Neural progenitor cell (in vitro differentiated cells): ENCODE data around the gene EOMES. TPM values are rescaled to one million over a fixed set of nuclear protein-coding genes. Genes with fewer than 3 reads are reported as not detected.

ENCODE experiments used
- DNase-seq: peaks from one replicate; pipeline ENCODE4 v3.0.0-alpha.2; 2016; ENCODE audit warnings: low spot score
- H2AFZ ChIP-seq: fragments of 200-600 bp; sonication (generic); replicated peaks from 2 replicates; pipeline ENCODE4 v1.6.1; 2016; ENCODE audit warnings: antibody characterized with exemption
- H3F3A ChIP-seq: fragments of 200-600 bp; sonication (generic); 2 replicates; pipeline ENCODE4 v1.6.1; 2016; ENCODE audit warnings: antibody characterized with exemption, low read depth
- H3K27ac ChIP-seq: fragments of 200-600 bp; sonication (generic); 2 replicates; pipeline ENCODE4 v1.5.1; 2016; ENCODE audit warnings: mild to moderate bottlenecking
- H3K27me3 ChIP-seq: fragments of 200-600 bp; sonication (generic); 2 replicates; pipeline ENCODE4 v1.6.1; 2016; ENCODE audit warnings: mild to moderate bottlenecking, moderate library complexity
- H3K36me3 ChIP-seq: fragments of 200-600 bp; sonication (generic); 2 replicates; pipeline ENCODE4 v1.5.1; 2016
- H3K4me1 ChIP-seq: fragments of 200-600 bp; sonication (generic); 2 replicates; pipeline ENCODE4 v1.6.1; 2016; ENCODE audit warnings: mixed run types
- H3K4me2 ChIP-seq: fragments of 200-600 bp; sonication (generic); 2 replicates; pipeline ENCODE4 v1.6.1; 2016
- H3K4me3 ChIP-seq: fragments of 200-600 bp; sonication (generic); 2 replicates; pipeline ENCODE4 v1.5.1; 2016
- H3K79me2 ChIP-seq: fragments of 200-600 bp; sonication (generic); 2 replicates; pipeline ENCODE4 v1.6.1; 2016; ENCODE audit warnings: low read depth
- H3K9ac ChIP-seq: fragments of 200-600 bp; sonication (generic); 2 replicates; pipeline ENCODE4 v1.6.1; 2016
- H3K9me3 ChIP-seq: fragments of 200-600 bp; sonication (generic); 2 replicates; pipeline ENCODE4 v1.5.1; 2016; ENCODE audit warnings: low read depth
- H4K20me1 ChIP-seq: fragments of 200-600 bp; sonication (generic); 2 replicates; pipeline ENCODE4 v1.6.1; 2016; ENCODE audit warnings: low read depth
- H3K27ac Mint-ChIP-seq: 3 replicates; pipeline ENCODE4 v1.8.0; 2021; ENCODE audit warnings: mixed read lengths
- H3K27me3 Mint-ChIP-seq: 2 replicates; pipeline ENCODE4 v1.8.0; 2022; ENCODE audit warnings: low read depth, mild to moderate bottlenecking, inconsistent platforms, moderate library complexity, mixed read lengths; ENCODE audit not compliant: insufficient read depth
- H3K36me3 Mint-ChIP-seq: 3 replicates; pipeline ENCODE4 v1.8.0; 2021; ENCODE audit warnings: mixed read lengths
- H3K4me1 Mint-ChIP-seq: 3 replicates; pipeline ENCODE4 v1.8.0; 2021; ENCODE audit warnings: mixed read lengths
- H3K4me3 Mint-ChIP-seq: 3 replicates; pipeline ENCODE4 v1.8.0; 2021; ENCODE audit warnings: mild to moderate bottlenecking, moderate library complexity, mixed read lengths
- H3K9me3 Mint-ChIP-seq: 3 replicates; pipeline ENCODE4 v1.8.0; 2020; ENCODE audit warnings: mixed read lengths
- CTCF ChIP-seq: fragments of 200-600 bp; sonication (generic); IDR thresholded peaks from 2 replicates; pipeline ENCODE4 v1.5.1; 2017; ENCODE audit warnings: antibody characterized with exemption, mild to moderate bottlenecking
- EZH2 ChIP-seq: fragments of 200-600 bp; sonication (generic); IDR thresholded peaks from 2 replicates; pipeline ENCODE4 v1.6.1; 2017; ENCODE audit warnings: antibody characterized with exemption, mild to moderate bottlenecking, moderate library complexity
- EZH2phosphoT487 ChIP-seq: fragments of 200-600 bp; sonication (generic); IDR thresholded peaks from 2 replicates; pipeline ENCODE4 v1.6.1; 2017; ENCODE audit warnings: antibody characterized with exemption
- total RNA-seq: library from RNA; depleted of rRNA; stranded (reverse); fragments of >200 nt; gene quantifications from 2 replicates; pipeline ENCODE4 v1.2.3, GENCODE V29; 2015; ENCODE audit warnings: low replicate concordance

EOMES gene
- total RNA-seq, 1 donor from 2014 or later = not detected

GRCh38 chr3:27723456-27723814 lies 1.3 kb upstream of the EOMES start:
- H3K79me2 ChIP-seq = no peaks in the 10 kb centered on the region
- peak overlapping the region; percentile 2 for H3K4me2 ChIP-seq
- TF ChIP-seq EZH2 (no peak), EZH2phosphoT487 (no peak), CTCF (no peak)
- no peaks in the 10 kb centered on the region for H3K36me3 ChIP-seq
- H3K9me3 ChIP-seq = no peaks in the 10 kb centered on the region
- H2AFZ ChIP-seq = no peak overlapping the region
- peaks cover 44% of the 10 kb centered on the region for H3K4me1 Mint-ChIP-seq
- H3F3A ChIP-seq = peaks cover 37% of the 10 kb centered on the region
- peaks cover 96% of the 10 kb centered on the region for H4K20me1 ChIP-seq
- peak overlapping the region; percentile 54 for H3K4me3 Mint-ChIP-seq
- peaks cover 88% of the 10 kb centered on the region for H3K27me3 Mint-ChIP-seq
- H3K9ac ChIP-seq = no peak overlapping the region
- peaks cover 100% of the 10 kb centered on the region for H3K27me3 ChIP-seq
- H3K9me3 Mint-ChIP-seq = peaks cover 9% of the 10 kb centered on the region
- H3K4me1 ChIP-seq = peaks cover 34% of the 10 kb centered on the region
- DNase-seq = no peak
- no peak overlapping the region for H3K27ac ChIP-seq
- no peaks in the 10 kb centered on the region for H3K36me3 Mint-ChIP-seq
- no peak overlapping the region for H3K27ac Mint-ChIP-seq
- no peak overlapping the region for H3K4me3 ChIP-seq

DNA sequence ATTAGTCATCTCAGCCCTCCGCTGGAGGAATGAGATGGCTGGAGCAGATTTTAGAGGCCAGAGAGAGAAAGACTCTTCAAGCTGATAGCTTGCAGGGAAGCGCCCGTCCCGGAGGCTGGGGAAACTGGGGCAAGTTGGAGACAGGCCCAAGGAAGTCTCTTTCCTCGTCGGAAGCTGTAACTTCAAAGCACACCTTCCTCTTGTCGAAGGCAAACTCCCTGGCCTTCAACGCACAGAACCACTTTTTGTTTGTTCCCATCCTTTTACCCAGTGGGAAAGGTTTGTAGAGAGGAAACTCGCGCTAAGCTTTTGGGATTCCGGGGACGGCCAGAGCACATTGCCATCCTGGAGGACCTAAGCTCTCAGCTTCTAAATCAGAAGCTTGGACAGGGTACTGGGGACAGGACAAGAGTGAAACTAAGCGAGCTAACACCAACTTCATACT lies 900 bp upstream of the EOMES start:
- H3K4me3 Mint-ChIP-seq = peak overlapping the region; percentile 85
- H3K36me3 Mint-ChIP-seq = no peaks in the 10 kb centered on the region
- peaks cover 40% of the 10 kb centered on the region for H3K4me1 Mint-ChIP-seq
- Histone ChIP-seq H3K9me3 (no peaks in the 10 kb centered on the region), H2AFZ (no peak overlapping the region), H3F3A (peaks cover 33% of the 10 kb centered on the region), H3K9ac (no peak overlapping the region), H4K20me1 (peaks cover 96% of the 10 kb centered on the region), H3K36me3 (no peaks in the 10 kb centered on the region), H3K27me3 (peaks cover 100% of the 10 kb centered on the region), H3K79me2 (no peaks in the 10 kb centered on the region), H3K4me3 (peak overlapping the region; percentile 66), H3K4me2 (peak overlapping the region; percentile 92), H3K4me1 (peaks cover 30% of the 10 kb centered on the region), H3K27ac (no peak overlapping the region)
- peaks cover 11% of the 10 kb centered on the region for H3K9me3 Mint-ChIP-seq
- TF ChIP-seq CTCF = no peak
- TF ChIP-seq EZH2phosphoT487 = peak; percentile 16
- TF ChIP-seq EZH2 = no peak
- no peak overlapping the region for H3K27ac Mint-ChIP-seq
- DNase-seq = peak; percentile 59
- peaks cover 88% of the 10 kb centered on the region for H3K27me3 Mint-ChIP-seq

DNA sequence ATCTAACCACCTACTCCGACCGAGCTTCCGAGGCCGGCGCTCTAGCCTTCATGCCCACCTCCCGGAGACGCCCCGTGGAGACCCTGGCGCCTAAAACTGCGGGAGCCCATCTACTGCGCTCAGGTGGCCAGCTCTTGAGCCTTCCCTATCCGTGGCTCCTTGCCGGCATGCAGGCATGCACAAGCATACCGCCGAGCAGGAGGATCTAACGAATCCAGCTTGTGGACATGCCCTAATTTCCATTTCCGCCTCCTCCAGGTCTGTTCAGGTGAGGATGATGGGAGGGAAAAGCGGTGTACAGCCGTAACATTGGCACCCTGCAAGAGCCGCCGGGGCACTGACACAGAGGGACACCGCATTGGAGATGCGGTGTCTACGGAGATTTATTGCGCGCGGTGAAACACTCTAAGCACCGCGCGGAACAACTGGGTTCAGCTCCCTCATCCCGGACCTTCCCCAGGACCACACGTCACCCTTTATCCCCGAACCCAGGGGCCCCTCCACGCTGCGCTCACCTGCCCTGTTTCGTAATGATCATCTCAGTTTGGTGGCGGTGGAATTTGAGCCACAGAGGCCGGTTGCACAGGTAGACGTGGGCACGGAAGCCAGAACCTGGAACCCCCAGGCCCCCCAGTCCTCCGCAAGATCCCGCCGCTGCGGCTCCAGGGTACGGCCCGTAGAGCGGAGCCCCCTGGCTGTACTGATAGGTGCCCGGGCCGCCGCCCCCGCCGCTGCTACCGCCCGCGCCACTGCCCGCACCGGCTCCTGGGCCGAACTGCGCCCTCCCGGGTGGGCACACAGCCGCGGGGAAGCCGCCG lies 1.0 kb downstream of the EOMES start:
- Histone ChIP-seq H3F3A (peaks cover 27% of the 10 kb centered on the region), H2AFZ (peak overlapping the region; percentile 74), H3K4me2 (peak overlapping the region; percentile 92), H3K27ac (no peak overlapping the region), H3K4me1 (peaks cover 25% of the 10 kb centered on the region), H4K20me1 (peaks cover 97% of the 10 kb centered on the region), H3K79me2 (no peaks in the 10 kb centered on the region), H3K9me3 (no peaks in the 10 kb centered on the region), H3K4me3 (peak overlapping the region; percentile 66), H3K36me3 (no peaks in the 10 kb centered on the region), H3K9ac (no peak overlapping the region), H3K27me3 (peaks cover 100% of the 10 kb centered on the region)
- H3K27ac Mint-ChIP-seq = no peak overlapping the region
- H3K4me3 Mint-ChIP-seq = peak overlapping the region; percentile 76
- H3K9me3 Mint-ChIP-seq = peaks cover 16% of the 10 kb centered on the region
- H3K27me3 Mint-ChIP-seq = peaks cover 87% of the 10 kb centered on the region
- TF ChIP-seq EZH2 (peak; percentile 97), EZH2phosphoT487 (peak; percentile 79), CTCF (no peak)
- H3K4me1 Mint-ChIP-seq = peaks cover 32% of the 10 kb centered on the region
- DNase-seq = peak; percentile 64
- H3K36me3 Mint-ChIP-seq = no peaks in the 10 kb centered on the region
